ENCODE data around the gene ZNF699.

GRCh38 chr19:9354651-9355050 is 45.0 kb upstream of the ZNF699 start:
- TF ChIP-seq CTCF (conservative IDR thresholded peaks at IDR 0.05), result no peak
- TF ChIP-seq ZFX (IDR thresholded peaks at IDR 0.05), result no peak

Measured in C4-2B (cell line).